PC-9 (cell line): ENCODE data around the gene FOXF1. TPM values are rescaled to one million over a fixed set of nuclear protein-coding genes. Genes with fewer than 3 reads are reported as not detected.

Source experiments
- BruUV-seq: library from RNA; stranded (reverse); fragments of 400-500 nt; replicated peaks from 2 replicates; lab custom pipeline; 2021; lab: Mats Ljungman, UMichigan
- CTCF ChIA-PET: fragments of 300-600 bp; sonication (Branson Sonifier 250); formaldehyde crosslinking; loops from one replicate; lab custom pipeline; 2022; ENCODE audit warnings: antibody characterized with exemption; lab: Charles Lee
- POLR2A ChIA-PET: fragments of 300-600 bp; sonication (Branson Sonifier 250); formaldehyde crosslinking; loops from one replicate; lab custom pipeline; 2022; ENCODE audit warnings: antibody characterized with exemption; ENCODE audit not compliant: unreplicated experiment; lab: Charles Lee
- DNase-seq, 2 experiments: peaks; one replicate each; pipeline versions ENCODE4 v3.0.0 to v3.0.0-alpha.2; 2015 to 2022; ENCODE audit warnings: mixed read lengths in 1 of 2
- H2AFZ ChIP-seq: fragments of 200-600 bp; sonication (generic); 2 replicates; pipeline ENCODE4 v1.8.1; 2017; ENCODE audit warnings: antibody characterized with exemption
- H3F3A ChIP-seq: fragments of 200-600 bp; sonication (generic); 2 replicates; pipeline ENCODE4 v1.8.1; 2017; ENCODE audit warnings: antibody characterized with exemption, mild to moderate bottlenecking, low read depth; ENCODE audit not compliant: insufficient read depth
- H3K27ac ChIP-seq: fragments of 200-600 bp; sonication (generic); 2 replicates; pipeline ENCODE4 v1.6.1; 2016; ENCODE audit warnings: mixed run types
- H3K27me3 ChIP-seq: fragments of 200-600 bp; sonication (generic); 2 replicates; pipeline ENCODE4 v1.6.1; 2016; ENCODE audit warnings: low read depth, mixed run types; ENCODE audit not compliant: insufficient read depth
- H3K36me3 ChIP-seq: fragments of 200-600 bp; sonication (generic); 2 replicates; pipeline ENCODE4 v1.6.1; 2016; ENCODE audit warnings: low read depth, mixed run types
- H3K4me1 ChIP-seq: fragments of 200-600 bp; sonication (generic); replicated peaks from 2 replicates; pipeline ENCODE4 v1.6.1; 2016; ENCODE audit warnings: mixed run types; ENCODE audit not compliant: insufficient read depth
- H3K4me2 ChIP-seq: fragments of 200-600 bp; sonication (generic); 2 replicates; pipeline ENCODE4 v1.6.1; 2017; ENCODE audit warnings: mixed run types
- H3K4me3 ChIP-seq: fragments of 200-600 bp; sonication (generic); 2 replicates; pipeline ENCODE4 v1.6.1; 2016; ENCODE audit warnings: mixed run types
- H3K79me2 ChIP-seq: fragments of 200-600 bp; sonication (generic); 2 replicates; pipeline ENCODE4 v1.6.1; 2017; ENCODE audit warnings: low read depth, mixed run types
- H3K9me2 ChIP-seq: fragments of 200-600 bp; sonication (generic); 2 replicates; pipeline ENCODE4 v1.8.1; 2017; ENCODE audit warnings: mild to moderate bottlenecking; ENCODE audit not compliant: insufficient read depth
- H3K9me3 ChIP-seq: fragments of 200-600 bp; sonication (generic); 2 replicates; pipeline ENCODE4 v1.8.1; 2016; ENCODE audit warnings: low read depth; ENCODE audit not compliant: insufficient read depth
- H4K20me1 ChIP-seq: fragments of 200-600 bp; sonication (generic); 2 replicates; pipeline ENCODE4 v1.8.1; 2017; ENCODE audit not compliant: insufficient read depth
- CTCF ChIP-seq: fragments of 200-600 bp; sonication (generic); conservative IDR thresholded peaks from 2 replicates; pipeline ENCODE4 v1.6.1; 2017; ENCODE audit warnings: mixed run types, antibody characterized with exemption, mild to moderate bottlenecking, moderate library complexity
- EZH2 ChIP-seq: fragments of 200-600 bp; sonication (generic); IDR thresholded peaks from 2 replicates; pipeline ENCODE4 v1.8.0; 2017; ENCODE audit warnings: antibody characterized with exemption, low read depth
- intact Hi-C: fragments of 100-400 bp; cut with micrococcal nuclease; formaldehyde crosslinking; loops from one replicate; pipeline ENCODE4 v1.10.0; 2022; ENCODE audit not compliant: unreplicated experiment
- total RNA-seq: library from RNA; stranded (reverse); gene quantifications from 2 replicates; pipeline ENCODE4 v1.2.3, GENCODE V29; 2021

The FOXF1 gene
- total RNA-seq, 1 experiment from 2014 or later = not detected

GRCh38 chr16:86467490-86467889, 42.8 kb upstream of the FOXF1 start:
- Histone ChIP-seq H4K20me1 (no peaks in the 10 kb centered on the region), H3K9me3 (no peaks in the 10 kb centered on the region), H3K4me2 (no peak overlapping the region), H3F3A (no peaks in the 10 kb centered on the region), H3K4me3 (no peak overlapping the region), H2AFZ (no peak overlapping the region), H3K4me1 (no peaks in the 10 kb centered on the region), H3K79me2 (no peaks in the 10 kb centered on the region), H3K27me3 (peaks cover 62% of the 10 kb centered on the region), H3K9me2 (no peaks in the 10 kb centered on the region), H3K36me3 (no peaks in the 10 kb centered on the region), H3K27ac (no peak overlapping the region)
- DNase-seq = no peak
- POLR2A ChIA-PET = no interaction called here
- no peak for TF ChIP-seq CTCF
- no peak for TF ChIP-seq EZH2
- CTCF ChIA-PET = no interaction called here
- intact Hi-C loops = no loop called here
- no TSS peak for BruUV-seq

- CTCF ChIA-PET = no interaction called here
- H3K9me2 ChIP-seq = no peaks in the 10 kb centered on the region
- DNase-seq = no peak
- intact Hi-C loops = no loop called here
- POLR2A ChIA-PET = no interaction called here
- TF ChIP-seq CTCF (no peak), EZH2 (no peak)
- no peaks in the 10 kb centered on the region for H3K79me2 ChIP-seq
- no peaks in the 10 kb centered on the region for H3F3A ChIP-seq
- H3K36me3 ChIP-seq = no peaks in the 10 kb centered on the region
- peaks cover 92% of the 10 kb centered on the region for H3K27me3 ChIP-seq
- H3K9me3 ChIP-seq = no peaks in the 10 kb centered on the region
- no peak overlapping the region for H3K27ac ChIP-seq
- H4K20me1 ChIP-seq = no peaks in the 10 kb centered on the region
- no TSS peak for BruUV-seq
- H3K4me1 ChIP-seq = no peaks in the 10 kb centered on the region
- no peak overlapping the region for H3K4me2 ChIP-seq
- no peak overlapping the region for H3K4me3 ChIP-seq
- H2AFZ ChIP-seq = no peak overlapping the region
These were observed 39.4 kb upstream of the FOXF1 start for GRCh38 chr16:86470964-86471363.

GRCh38 chr16:86471896-86472295, 38.4 kb upstream of the FOXF1 start:
- H3F3A ChIP-seq = no peaks in the 10 kb centered on the region
- BruUV-seq = no TSS peak
- TF ChIP-seq CTCF = no peak
- no peak for TF ChIP-seq EZH2
- no peak overlapping the region for H3K27ac ChIP-seq
- H3K79me2 ChIP-seq = no peaks in the 10 kb centered on the region
- CTCF ChIA-PET = no interaction called here
- H3K27me3 ChIP-seq = peaks cover 93% of the 10 kb centered on the region
- H3K4me3 ChIP-seq = no peak overlapping the region
- DNase-seq = no peak
- no peaks in the 10 kb centered on the region for H3K36me3 ChIP-seq
- H4K20me1 ChIP-seq = no peaks in the 10 kb centered on the region
- H3K9me3 ChIP-seq = no peaks in the 10 kb centered on the region
- no peaks in the 10 kb centered on the region for H3K4me1 ChIP-seq
- H3K4me2 ChIP-seq = no peak overlapping the region
- H3K9me2 ChIP-seq = no peaks in the 10 kb centered on the region
- intact Hi-C loops = no loop called here
- no peak overlapping the region for H2AFZ ChIP-seq
- POLR2A ChIA-PET = no interaction called here
